Fibroblast of skin of back (primary cell): ENCODE results near the gene NRCAM.

Experiments
- DNase-seq: peaks from one replicate; pipeline ENCODE4 v3.0.0-alpha.2; 2013

The NRCAM gene

DNA sequence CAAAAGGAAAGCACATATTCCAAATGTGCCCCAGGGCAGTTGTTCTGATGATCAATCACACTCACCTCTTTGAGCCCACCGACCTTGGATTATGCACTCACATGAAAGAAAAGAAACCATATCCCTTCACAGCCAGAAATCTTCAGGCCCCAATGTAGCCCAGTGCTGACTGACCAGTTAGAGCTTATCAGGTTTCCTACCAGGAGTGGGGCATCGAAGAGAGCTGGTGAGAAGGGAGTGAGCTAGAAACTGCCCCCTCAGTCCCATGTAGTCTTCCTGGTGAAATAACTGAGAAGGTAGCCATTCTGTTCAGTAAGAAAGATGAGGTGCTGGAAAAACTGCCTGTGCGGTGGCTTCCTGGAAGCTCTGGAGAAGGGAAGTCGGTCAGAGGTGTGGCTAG is 32.2 kb downstream of the NRCAM start:
- DNase-seq: no peak

GRCh38 chr7:108423089-108423989 is 32.9 kb downstream of the NRCAM start:
- DNase-seq: no peak

DNA sequence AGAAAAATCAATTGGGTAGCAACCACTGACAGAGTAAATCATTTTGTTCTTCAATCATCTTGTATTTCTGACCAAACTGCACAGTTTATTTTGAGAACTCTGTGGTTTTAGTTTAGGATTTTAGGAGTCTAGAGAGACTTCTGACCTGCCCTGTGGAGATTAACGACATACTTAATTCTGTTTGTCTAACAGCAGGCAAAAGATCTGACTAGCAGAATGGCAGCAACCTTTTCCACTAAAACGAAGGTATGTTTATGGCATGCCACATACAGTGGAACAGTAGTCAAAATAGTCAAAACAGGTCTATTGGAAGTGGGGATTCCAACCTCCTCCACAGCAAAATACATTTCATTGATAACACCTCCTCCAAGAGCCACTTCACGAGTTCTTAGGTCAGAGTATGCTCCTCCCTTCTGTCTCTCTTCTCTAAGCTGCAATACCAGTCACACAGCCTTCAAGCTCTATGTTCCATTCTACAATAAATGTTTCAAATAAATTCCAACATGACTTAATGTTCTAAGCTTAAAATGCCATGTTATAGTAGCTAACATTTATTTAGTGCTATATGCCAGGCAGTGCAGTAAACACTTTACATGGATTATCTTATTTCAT is 34.4 kb downstream of the NRCAM start:
- DNase-seq: no peak

DNA sequence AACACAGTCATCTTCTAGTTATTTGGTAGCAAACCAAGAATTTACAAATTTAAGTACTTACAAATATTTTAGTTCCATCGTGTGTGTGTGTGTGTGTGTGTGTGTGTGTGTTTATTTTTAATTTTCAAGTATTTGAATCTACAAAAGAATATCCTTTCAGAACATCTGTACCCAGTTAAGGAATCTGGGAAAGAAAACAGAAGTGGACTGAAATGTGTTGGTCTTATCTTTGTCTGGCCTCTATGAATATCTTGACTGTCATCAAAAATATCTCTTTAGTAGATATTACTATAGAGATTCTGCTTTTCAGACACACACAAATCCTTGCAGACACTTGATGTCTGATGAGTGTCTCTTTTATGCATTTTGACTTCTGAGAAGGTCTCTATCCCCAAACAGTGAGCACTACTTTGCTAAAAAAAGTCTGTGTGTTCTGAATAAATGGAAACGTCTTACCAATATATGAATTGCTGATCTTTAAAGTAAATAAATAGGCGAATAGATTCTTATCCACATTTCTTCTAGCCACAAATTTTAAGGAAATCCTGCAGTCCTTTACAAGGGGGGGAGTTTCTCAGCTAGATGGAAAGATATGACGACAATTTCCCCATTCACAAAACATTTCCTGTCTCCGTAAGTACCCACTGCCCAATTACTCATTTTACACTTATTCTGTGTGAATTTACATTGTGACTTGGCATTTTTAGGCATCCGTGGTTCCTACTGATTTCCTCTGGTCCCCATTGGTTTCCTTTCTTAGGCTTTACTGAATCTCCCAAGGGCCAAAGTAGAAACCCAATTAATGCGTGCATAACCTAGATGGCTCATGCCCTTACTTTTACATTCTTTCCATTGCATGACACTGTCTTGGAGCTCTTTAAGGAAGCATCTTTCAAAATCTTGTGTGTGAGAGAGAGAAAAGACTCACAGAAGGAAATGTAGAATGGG is 36.0 kb downstream of the NRCAM start:
- peak; percentile 76 for DNase-seq

GRCh38 chr7:108418946-108419345 is 37.3 kb downstream of the NRCAM start:
- DNase-seq: peak; percentile 10

DNA sequence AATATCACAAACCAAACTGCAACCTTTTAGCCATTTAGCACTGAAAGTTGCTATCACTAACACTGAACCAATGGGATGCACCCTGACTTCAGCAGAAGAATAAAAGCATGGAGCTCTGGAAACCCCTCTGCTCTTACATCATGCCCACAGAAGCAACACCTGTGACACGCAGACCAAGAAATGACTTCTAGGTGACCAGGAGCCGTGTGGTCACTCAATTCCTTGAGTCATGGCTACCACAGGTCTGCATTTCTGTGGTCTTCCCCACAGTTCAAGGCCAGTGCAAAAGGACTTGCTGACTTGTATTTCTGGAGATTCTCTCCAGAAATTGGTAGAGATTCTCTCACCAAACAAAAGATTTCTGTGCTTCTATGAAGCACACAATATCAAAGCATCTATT is 38.3 kb downstream of the NRCAM start:
- no peak for DNase-seq

GRCh38 chr7:108417144-108417543 is 39.1 kb downstream of the NRCAM start:
- no peak for DNase-seq

GRCh38 chr7:108415821-108416536 is 40.3 kb downstream of the NRCAM start:
- peak; percentile 64 for DNase-seq

DNA sequence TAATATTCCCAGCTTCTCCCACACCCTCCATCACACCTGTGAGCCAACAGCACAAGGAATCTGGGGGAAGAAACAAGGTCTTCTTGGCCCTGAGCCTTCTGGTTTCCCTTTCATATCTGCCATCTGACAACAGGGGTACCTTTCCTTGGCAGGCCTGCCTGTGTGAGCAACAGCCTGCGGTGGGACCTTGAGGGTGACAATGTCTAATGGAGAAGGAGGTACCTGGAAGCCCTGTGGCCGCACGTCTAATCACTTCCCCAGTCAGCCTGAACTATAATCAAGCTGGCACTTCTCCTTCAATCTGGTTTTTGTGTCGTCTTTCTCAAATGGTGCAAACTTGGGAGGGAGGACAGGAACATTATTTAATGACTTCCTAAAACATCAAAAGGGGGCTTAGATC is 41.2 kb downstream of the NRCAM start:
- DNase-seq: no peak

GRCh38 chr7:108413782-108414492 is 42.3 kb downstream of the NRCAM start:
- DNase-seq: peak; percentile 81

- no peak for DNase-seq
Observed at GRCh38 chr7:108413337-108413736, 42.9 kb downstream of the NRCAM start.

GRCh38 chr7:108409146-108409545 is 47.1 kb downstream of the NRCAM start:
- no peak for DNase-seq

- no peak for DNase-seq
Observed at GRCh38 chr7:108408296-108408991, 47.8 kb downstream of the NRCAM start.

GRCh38 chr7:108407676-108408075 is 48.6 kb downstream of the NRCAM start:
- no peak for DNase-seq

DNA sequence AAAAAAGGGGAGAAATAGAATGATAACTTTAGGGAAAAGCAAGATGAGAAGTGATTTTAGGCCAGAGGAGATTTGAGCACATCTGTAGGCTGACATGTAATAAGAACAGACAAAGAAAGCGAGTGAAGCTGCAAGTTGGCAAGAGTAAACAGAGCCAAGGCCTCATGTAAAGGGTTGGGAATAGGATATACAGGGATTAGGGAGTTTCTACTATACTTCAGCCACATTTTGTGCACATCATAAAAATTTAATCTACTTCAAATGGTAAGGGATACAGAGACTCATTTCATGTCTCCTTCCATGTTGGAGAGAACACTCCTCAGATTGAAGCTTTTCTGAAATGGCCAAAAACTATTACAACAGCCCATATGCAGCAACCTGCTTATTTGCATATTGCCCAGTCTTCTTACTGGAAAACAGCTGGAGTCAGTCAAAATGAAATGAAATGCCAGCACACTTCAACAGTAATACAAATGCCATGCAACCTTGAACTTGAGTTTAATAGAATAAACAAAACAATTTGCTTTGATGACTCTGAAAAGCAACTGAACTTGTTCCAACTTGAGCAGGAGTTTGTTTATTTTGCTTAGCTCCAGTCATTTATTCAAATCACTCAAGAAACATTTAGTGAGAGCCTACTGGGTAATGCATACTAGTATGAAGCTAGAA is 49.9 kb downstream of the NRCAM start:
- DNase-seq: no peak

DNA sequence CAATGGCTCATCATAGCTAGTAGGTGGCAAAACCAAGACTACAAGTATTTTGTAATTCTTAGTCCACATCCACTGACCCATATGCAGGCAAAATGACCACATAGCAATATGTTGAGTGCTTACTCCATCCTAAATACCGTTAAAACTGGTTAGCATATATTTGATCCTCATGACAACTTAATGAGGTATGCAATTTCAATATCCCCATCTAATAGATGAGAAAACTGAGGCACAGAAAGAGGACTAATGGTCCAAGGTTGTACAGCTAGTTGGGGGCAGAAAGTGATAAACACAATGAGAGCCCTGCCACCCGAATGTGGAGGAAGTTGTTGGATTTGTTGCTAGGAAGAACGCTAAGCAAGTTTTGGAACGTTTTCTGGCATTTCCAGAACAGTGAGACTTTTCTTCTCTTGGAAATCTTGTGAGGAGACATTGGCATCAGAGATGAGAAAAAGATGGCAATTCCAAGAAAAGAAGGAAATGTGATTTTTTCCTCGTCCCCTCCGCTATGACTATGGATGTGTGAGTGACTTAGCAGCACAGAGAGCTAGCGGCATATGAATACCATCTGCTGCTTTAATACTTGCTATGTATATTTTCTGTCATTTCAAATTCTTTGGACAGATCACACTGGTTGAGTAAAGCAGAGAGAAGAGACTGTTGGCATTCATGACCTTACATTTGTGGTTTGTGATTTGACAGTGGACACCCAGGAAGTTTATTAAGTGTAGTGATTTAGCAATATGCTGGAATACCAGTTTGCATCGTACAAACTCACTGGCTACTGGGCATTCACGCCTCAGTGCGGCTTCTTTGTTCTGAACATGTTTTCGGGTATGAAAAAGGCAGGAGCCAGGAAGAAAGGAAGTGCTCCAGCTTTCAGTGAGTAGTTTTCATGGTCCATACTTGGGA is 51.5 kb downstream of the NRCAM start:
- peak; percentile 15 for DNase-seq

DNA sequence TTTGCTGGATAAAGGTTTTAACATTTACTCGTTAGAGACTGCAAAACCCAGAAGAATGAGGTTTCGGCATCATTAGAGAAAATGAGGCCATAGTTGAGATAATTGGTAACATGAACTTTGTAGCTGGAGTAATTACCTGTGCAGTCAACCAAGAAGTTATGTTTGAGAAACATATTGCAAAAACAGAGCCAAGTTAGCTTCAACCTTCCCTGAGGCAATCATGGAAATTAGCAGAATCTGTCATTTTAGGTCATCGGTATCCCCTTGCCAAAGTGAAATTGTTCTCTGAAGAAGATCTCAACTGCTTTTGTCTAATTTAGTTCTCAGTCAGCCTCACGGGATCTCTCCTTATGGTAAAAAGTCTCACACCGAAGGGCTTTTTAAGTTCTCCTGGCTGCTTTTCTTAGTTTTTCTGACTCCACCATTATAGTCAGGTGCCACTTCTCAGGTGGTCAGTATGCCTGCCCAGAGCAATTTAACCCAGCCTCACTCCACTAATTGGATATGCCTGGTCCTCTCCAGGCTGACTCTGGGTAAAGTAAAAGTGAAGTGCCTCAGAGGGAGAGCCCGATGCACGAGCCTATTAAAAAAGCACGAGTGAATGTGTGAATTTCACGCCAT is 52.5 kb downstream of the NRCAM start:
- no peak for DNase-seq

DNA sequence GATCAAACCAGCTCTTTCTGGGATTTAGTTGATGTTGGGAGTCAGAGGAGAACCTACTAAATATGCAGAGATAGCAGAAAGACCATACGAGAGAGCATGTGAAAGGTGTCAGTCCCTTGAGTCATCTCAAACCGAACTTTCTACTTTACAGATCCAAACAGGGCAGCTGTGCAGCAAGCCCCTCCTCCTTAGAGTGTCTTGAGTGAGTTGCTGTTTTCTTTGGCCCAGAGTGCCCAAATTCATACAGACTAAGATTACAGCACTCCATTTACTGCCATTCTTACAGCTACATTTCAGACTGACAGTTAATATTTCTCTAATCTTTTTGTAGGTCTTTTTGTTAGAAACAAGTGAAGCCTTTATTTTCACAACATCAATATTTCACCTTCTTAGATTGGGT is 53.4 kb downstream of the NRCAM start:
- DNase-seq: peak; percentile 31

DNA sequence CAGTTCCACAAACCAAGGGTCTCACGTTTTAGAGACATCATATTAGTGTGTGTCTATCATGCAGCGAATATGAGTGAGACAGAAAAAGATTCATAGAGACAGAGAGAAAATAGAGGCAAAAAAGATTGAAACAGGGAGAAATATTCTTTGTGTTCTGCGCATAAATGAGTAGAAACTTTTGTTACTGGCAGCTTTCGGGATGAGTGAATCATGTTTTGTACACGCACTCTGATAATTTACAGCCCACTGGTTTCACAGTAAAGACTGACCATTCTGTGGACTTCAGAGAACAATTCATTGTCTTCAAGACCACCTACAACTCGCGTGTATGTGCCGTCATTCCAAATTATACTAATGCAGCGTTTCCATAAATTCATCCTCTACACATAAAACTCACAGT is 60.2 kb downstream of the NRCAM start:
- DNase-seq: no peak
